ENCODE data around the gene MYO1D. TPM values are rescaled to one million over a fixed set of nuclear protein-coding genes. Genes with fewer than 3 reads are reported as not detected.

MYO1D gene
- total RNA-seq, 1 experiment from 2014 or later = 40.8 TPM

DNA sequence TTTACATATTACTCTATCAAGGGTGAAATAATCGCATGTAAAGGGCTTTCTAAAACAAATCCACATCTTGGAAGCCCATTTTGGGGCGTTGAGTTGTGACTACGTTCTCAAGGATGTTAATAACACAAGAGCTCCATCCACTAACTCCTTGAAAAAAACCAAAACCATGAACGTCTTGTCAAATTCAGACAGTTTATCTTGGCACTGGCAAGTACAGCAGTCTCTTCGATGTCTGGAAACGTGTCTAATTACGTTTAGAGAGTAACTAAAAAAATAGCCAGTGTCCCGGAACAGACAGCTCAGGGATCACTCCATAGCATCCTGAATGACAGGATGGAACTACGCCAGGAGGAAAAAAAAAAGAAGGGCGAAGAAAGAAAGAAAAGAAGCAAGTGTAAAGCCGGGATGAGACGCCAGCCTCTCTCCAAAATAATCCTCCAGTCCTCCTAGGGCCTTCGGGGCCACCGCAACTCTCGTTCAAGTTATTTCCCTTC is 954 bp downstream of the MYO1D start:
- Histone ChIP-seq H3K36me3 (ENCODE audit: low read depth) (no peaks in the 10 kb centered on the region), H3K4me2 (peak overlapping the region; percentile 90), H2AFZ (peak overlapping the region; percentile 92), H3K27ac (no peak overlapping the region; the same call in 1 of the 2 replicates), H3F3A (ENCODE audit: insufficient read depth, low read depth) (peaks cover 5% of the 10 kb centered on the region; the same call in 1 of the 2 replicates), H3K27me3 (ENCODE audit: insufficient read depth, low read depth) (no peaks in the 10 kb centered on the region), H3K4me3 (peak overlapping the region; percentile 86), H3K4me1 (replicated peaks; ENCODE audit: insufficient read depth) (peaks cover 14% of the 10 kb centered on the region), H3K9me3 (ENCODE audit: insufficient read depth, low read depth) (no peaks in the 10 kb centered on the region), H3K79me2 (ENCODE audit: low read depth) (0 out of 2 replicates have a peak, but pooled peaks cover 10% of the 10 kb centered on the region), H3K9me2 (ENCODE audit: insufficient read depth) (no peaks in the 10 kb centered on the region), H4K20me1 (ENCODE audit: insufficient read depth) (no peaks in the 10 kb centered on the region)
- ChIA-PET POLR2A (ENCODE audit: unreplicated experiment) (no interaction called here), CTCF (interaction anchor here (0.7 to 3.0 kb wide), 3 partner anchors 22 to 312 kb away, joined by 3 to 11 read pairs (median 4); no protein-coding TSS in a partner anchor)
- TF ChIP-seq CTCF (conservative IDR thresholded peaks at IDR 0.05) (no peak), EZH2 (IDR thresholded peaks at IDR 0.05; ENCODE audit: low read depth) (no peak)
- BruUV-seq (replicated peaks) = TSS peak; percentile 48
- DNase-seq = no peak
- intact Hi-C loops (cut with micrococcal nuclease; ENCODE audit: unreplicated experiment) = loop anchor here (10.0 kb wide), 2 partner anchors 51 to 431 kb away; partner anchors contain the start of gene PSMD11

GRCh38 chr17:32875230-32875917 is 1.6 kb downstream of the MYO1D start:
- no TSS peak for BruUV-seq (replicated peaks)
- peak overlapping the region; percentile 92; the same call in 1 of the 2 replicates for H2AFZ ChIP-seq
- peaks cover 5% of the 10 kb centered on the region; the same call in 1 of the 2 replicates for H3F3A ChIP-seq (ENCODE audit: insufficient read depth, low read depth)
- CTCF ChIA-PET = interaction anchor here (1.1 kb wide), 1 partner anchor 21 kb away, joined by 4 read pairs; no protein-coding TSS in a partner anchor
- TF ChIP-seq EZH2 (IDR thresholded peaks at IDR 0.05; ENCODE audit: low read depth) = no peak
- TF ChIP-seq CTCF (conservative IDR thresholded peaks at IDR 0.05) = no peak
- peak overlapping the region; percentile 86 for H3K4me3 ChIP-seq
- 0 out of 2 replicates have a peak, but pooled peaks cover 10% of the 10 kb centered on the region for H3K79me2 ChIP-seq (ENCODE audit: low read depth)
- no peaks in the 10 kb centered on the region for H3K9me3 ChIP-seq (ENCODE audit: insufficient read depth, low read depth)
- H4K20me1 ChIP-seq (ENCODE audit: insufficient read depth) = no peaks in the 10 kb centered on the region
- H3K27ac ChIP-seq = no peak overlapping the region
- no peaks in the 10 kb centered on the region for H3K9me2 ChIP-seq (ENCODE audit: insufficient read depth)
- intact Hi-C loops (cut with micrococcal nuclease; ENCODE audit: unreplicated experiment) = loop anchor here (10.0 kb wide), 2 partner anchors 51 to 431 kb away; partner anchors contain the start of gene PSMD11
- H3K4me2 ChIP-seq = peak overlapping the region; percentile 90
- H3K36me3 ChIP-seq (ENCODE audit: low read depth) = no peaks in the 10 kb centered on the region
- no peak for DNase-seq
- peaks cover 14% of the 10 kb centered on the region for H3K4me1 ChIP-seq (replicated peaks; ENCODE audit: insufficient read depth)
- POLR2A ChIA-PET (ENCODE audit: unreplicated experiment) = no interaction called here
- H3K27me3 ChIP-seq (ENCODE audit: insufficient read depth, low read depth) = no peaks in the 10 kb centered on the region

- 0 out of 2 replicates have a peak, but pooled peaks cover 10% of the 10 kb centered on the region for H3K79me2 ChIP-seq (ENCODE audit: low read depth)
- no peak overlapping the region for H3K27ac ChIP-seq
- H3K4me2 ChIP-seq = no peak overlapping the region
- H3F3A ChIP-seq (ENCODE audit: insufficient read depth, low read depth) = peaks cover 5% of the 10 kb centered on the region; the same call in 1 of the 2 replicates
- no peaks in the 10 kb centered on the region for H3K9me2 ChIP-seq (ENCODE audit: insufficient read depth)
- H4K20me1 ChIP-seq (ENCODE audit: insufficient read depth) = no peaks in the 10 kb centered on the region
- no peak overlapping the region for H3K4me3 ChIP-seq
- H3K36me3 ChIP-seq (ENCODE audit: low read depth) = no peaks in the 10 kb centered on the region
- H3K9me3 ChIP-seq (ENCODE audit: insufficient read depth, low read depth) = no peaks in the 10 kb centered on the region
- no peak overlapping the region for H2AFZ ChIP-seq
- intact Hi-C loops (cut with micrococcal nuclease; ENCODE audit: unreplicated experiment) = loop anchor here (10.0 kb wide), 2 partner anchors 48 to 428 kb away; partner anchors contain the start of gene PSMD11
- CTCF ChIA-PET = no interaction called here
- no peak for TF ChIP-seq EZH2 (IDR thresholded peaks at IDR 0.05; ENCODE audit: low read depth)
- no peak for TF ChIP-seq CTCF (conservative IDR thresholded peaks at IDR 0.05)
- no peaks in the 10 kb centered on the region for H3K27me3 ChIP-seq (ENCODE audit: insufficient read depth, low read depth)
- POLR2A ChIA-PET (ENCODE audit: unreplicated experiment) = no interaction called here
- BruUV-seq (replicated peaks) = no TSS peak
- DNase-seq = no peak
- H3K4me1 ChIP-seq (replicated peaks; ENCODE audit: insufficient read depth) = peaks cover 14% of the 10 kb centered on the region
Observed at GRCh38 chr17:32873114-32873513, 3.8 kb downstream of the MYO1D start.
